Endothelial cell of umbilical vein (primary cell): Measurements from ENCODE around the gene AQP12A. TPM values are rescaled to one million over a fixed set of nuclear protein-coding genes. Genes with fewer than 3 reads are reported as not detected.

ENCODE experiments used
- BruUV-seq: library from RNA; stranded (reverse); fragments of 400-500 nt; replicated peaks from 2 replicates; lab custom pipeline; 2021; lab: Mats Ljungman, UMichigan
- CTCF ChIA-PET: fragments of 300-600, 350-600 bp; sonication (Branson Sonifier 250); formaldehyde crosslinking; loops from one replicate; lab custom pipeline; 2021; ENCODE audit warnings: antibody characterized with exemption, inconsistent platforms; lab: Charles Lee
- POLR2A ChIA-PET: fragments of 300-600, 350-600 bp; sonication (Branson Sonifier 250); formaldehyde crosslinking; loops from one replicate; lab custom pipeline; 2021; ENCODE audit warnings: antibody characterized with exemption, inconsistent platforms; lab: Charles Lee
- DNase-seq: peaks from one replicate; pipeline ENCODE4 v3.0.0-alpha.2; 2011; ENCODE audit warnings: low read depth, low spot score
- FAIRE-seq: peaks from 2 replicates; lab custom pipeline; 2011; peaks lifted over from hg19 to GRCh38; lab: Jason Lieb, UNC
- H2AFZ ChIP-seq: 2 replicates; pipeline ENCODE4 v1.6.0; 2012; ENCODE audit warnings: low read depth, low read length, control low read depth, inconsistent platforms
- H3K27ac ChIP-seq: 2 replicates; pipeline ENCODE4 v1.5.1; 2011; ENCODE audit warnings: low read depth, mild to moderate bottlenecking, control low read depth, low read length, moderate library complexity; ENCODE audit not compliant: insufficient read depth
- H3K27me3 ChIP-seq, 2 experiments: 2 replicates each; pipeline versions ENCODE4 v1.6.0 to v1.6.1; 2011; ENCODE audit warnings: low read length in 2 of 2, mixed read lengths in 1 of 2; ENCODE audit not compliant: control insufficient read depth in 2 of 2, insufficient read depth in 2 of 2
- H3K36me3 ChIP-seq, 2 experiments: 2 replicates in 1 of 2; 3 replicates in 1 of 2; pipeline ENCODE4 v1.5.1; 2011; ENCODE audit warnings: low read length in 2 of 2, mild to moderate bottlenecking in 1 of 2, moderate library complexity in 1 of 2; ENCODE audit not compliant: control insufficient read depth in 2 of 2, insufficient read depth in 2 of 2; ENCODE audit errors: extremely low read depth in 1 of 2
- H3K4me1 ChIP-seq: 3 replicates; pipeline ENCODE4 v1.5.1; 2011; ENCODE audit warnings: mild to moderate bottlenecking, low read length; ENCODE audit not compliant: control insufficient read depth, insufficient read depth; ENCODE audit errors: extremely low read depth
- H3K4me2 ChIP-seq: 2 replicates; pipeline ENCODE4 v1.6.1; 2011; ENCODE audit warnings: low read length, control low read depth, mixed read lengths; ENCODE audit not compliant: insufficient read depth
- H3K4me3 ChIP-seq, 3 experiments: fragments of 200-600 bp in 1 of 3; sonication (generic), shearing (Covaris generic) in 1 of 3; replicated peaks in 1 of 3; 2 replicates each; pipeline ENCODE4 v1.5.1; 2011 to 2016; ENCODE audit warnings: control low read depth in 3 of 3, low read length in 3 of 3, mild to moderate bottlenecking in 2 of 3, inconsistent platforms in 1 of 3, low read depth in 1 of 3, moderate library complexity in 1 of 3; ENCODE audit not compliant: insufficient read depth in 1 of 3
- H3K79me2 ChIP-seq: 2 replicates; pipeline ENCODE4 v1.6.0; 2012; ENCODE audit warnings: low read length, inconsistent platforms; ENCODE audit not compliant: control insufficient read depth, insufficient read depth
- H3K9ac ChIP-seq: replicated peaks from 2 replicates; pipeline ENCODE3; 2011; ENCODE audit warnings: low read length, control low read depth; ENCODE audit not compliant: insufficient read depth; ENCODE audit errors: extremely low read depth
- H3K9me1 ChIP-seq: replicated peaks from 3 replicates; pipeline ENCODE4 v1.6.0; 2011; ENCODE audit warnings: mild to moderate bottlenecking, low read length; ENCODE audit not compliant: control insufficient read depth, insufficient read depth; ENCODE audit errors: extremely low read depth
- H3K9me3 ChIP-seq: replicated peaks from 2 replicates; pipeline ENCODE4 v1.5.1; 2012; ENCODE audit warnings: low read length, inconsistent platforms; ENCODE audit not compliant: control insufficient read depth, insufficient read depth
- H4K20me1 ChIP-seq: replicated peaks from 2 replicates; pipeline ENCODE3; 2011; ENCODE audit warnings: mild to moderate bottlenecking, low read length; ENCODE audit not compliant: control insufficient read depth, insufficient read depth; ENCODE audit errors: extremely low read depth
- EZH2 ChIP-seq: IDR thresholded peaks from 2 replicates; pipeline ENCODE4 v1.6.1; 2012; ENCODE audit warnings: borderline replicate concordance, low read depth, mild to moderate bottlenecking, moderate library complexity, low read length, inconsistent platforms; ENCODE audit not compliant: severe bottlenecking
- FOS ChIP-seq: IDR thresholded peaks from 2 replicates; pipeline ENCODE4 v1.6.1; 2011; ENCODE audit warnings: mild to moderate bottlenecking, low read length, moderate library complexity, borderline replicate concordance; ENCODE audit not compliant: insufficient read depth
- GATA2 ChIP-seq: IDR thresholded peaks from 2 replicates; pipeline ENCODE4 v1.7.0; 2011; ENCODE audit warnings: low read depth, mild to moderate bottlenecking, moderate library complexity, mixed read lengths, low read length; ENCODE audit not compliant: insufficient read length, insufficient read depth
- JUN ChIP-seq: IDR thresholded peaks from 2 replicates; pipeline ENCODE4 v1.6.1; 2011; ENCODE audit warnings: borderline replicate concordance, low read depth; ENCODE audit not compliant: insufficient read length, insufficient read depth
- MYC ChIP-seq: IDR thresholded peaks from one replicate; pipeline ENCODE4 v1.6.1; 2011; ENCODE audit warnings: mild to moderate bottlenecking, low read depth, low read length
- POLR2A ChIP-seq: IDR thresholded peaks from 2 replicates; pipeline ENCODE4 v1.6.1; 2012; ENCODE audit warnings: low read depth, mild to moderate bottlenecking, control low read depth, low read length
- POLR2AphosphoS5 ChIP-seq: IDR thresholded peaks from 2 replicates; pipeline ENCODE4 v1.6.1; 2012; ENCODE audit warnings: low read depth, mild to moderate bottlenecking, control low read depth, low read length, moderate library complexity; ENCODE audit not compliant: insufficient read depth
- dilution Hi-C: fragments of 300-500 bp; cut with MboI; formaldehyde crosslinking; loops from one replicate; pipeline ENCODE4 v1.15.0; 2019; ENCODE audit warnings: low sequenced_read_pairs; ENCODE audit not compliant: extremely low pct_ligation_motif_present
- intact Hi-C: fragments of 100-400 bp; cut with micrococcal nuclease; formaldehyde crosslinking; loops from one replicate; pipeline ENCODE4 v1.10.0; 2022
- polyA plus RNA-seq, 4 experiments: library from polyadenylated mRNA; depleted of rRNA in 3 of 4; stranded (reverse) in 3 of 4; unstranded in 1 of 4; fragments of >200 nt; gene quantifications; 2 replicates each; pipeline versions ENCODE4 v1.2.1 to v1.2.3, GENCODE V29; 2011 to 2012; ENCODE audit warnings: missing spikeins in 1 of 4
- total RNA-seq: library from RNA; stranded (reverse); gene quantifications from 2 replicates; pipeline ENCODE4 v1.2.3, GENCODE V29; 2021
- TF ChIP-seq, protein P1 (sequence below): IDR thresholded peaks from 2 replicates; pipeline ENCODE4 v1.6.1; 2011; ENCODE audit not compliant: insufficient read depth, insufficient read length
- TF ChIP-seq, protein P2 (sequence below), 2 donors: IDR thresholded peaks; 1 replicate in 1 of 2; 2 replicates in 1 of 2; pipeline ENCODE4 v1.5.1; 2011; ENCODE audit warnings: low read length in 2 of 2, mild to moderate bottlenecking in 2 of 2, moderate library complexity in 2 of 2, control low read depth in 1 of 2, inconsistent platforms in 1 of 2, low read depth in 1 of 2; ENCODE audit not compliant: insufficient read depth in 1 of 2; ENCODE audit errors: extremely low read depth in 1 of 2

AQP12A gene
- total and polyA plus RNA-seq, 2 donors (not counting 3 experiments of a cell fraction or from before 2014, with no cell fraction given), result not detected

GRCh38 chr2:240702640-240703011 lies 11.0 kb downstream of the AQP12A start:
- Histone ChIP-seq H3K4me1 (no peaks in the 10 kb centered on the region), H3K27me3 (no peaks in the 10 kb centered on the region), H3K9ac (no peak overlapping the region), H3K4me3 (no peak overlapping the region), H3K27ac (no peak overlapping the region), H4K20me1 (no peaks in the 10 kb centered on the region), H3K79me2 (no peaks in the 10 kb centered on the region), H3K9me3 (no peaks in the 10 kb centered on the region), H3K36me3 (no peaks in the 10 kb centered on the region), H3K9me1 (no peaks in the 10 kb centered on the region), H2AFZ (no peak overlapping the region), H3K4me2 (no peak overlapping the region)
- dilution Hi-C loops (no loop called here), intact Hi-C loops (no loop called here)
- TF ChIP-seq GATA2 (no peak), POLR2A (no peak), FOS (no peak), MYC (no peak), JUN (no peak), EZH2 (no peak), POLR2AphosphoS5 (no peak)
- TF ChIP-seq, protein P1, sequence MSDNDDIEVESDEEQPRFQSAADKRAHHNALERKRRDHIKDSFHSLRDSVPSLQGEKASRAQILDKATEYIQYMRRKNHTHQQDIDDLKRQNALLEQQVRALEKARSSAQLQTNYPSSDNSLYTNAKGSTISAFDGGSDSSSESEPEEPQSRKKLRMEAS, result no peak
- TF ChIP-seq, protein P2, sequence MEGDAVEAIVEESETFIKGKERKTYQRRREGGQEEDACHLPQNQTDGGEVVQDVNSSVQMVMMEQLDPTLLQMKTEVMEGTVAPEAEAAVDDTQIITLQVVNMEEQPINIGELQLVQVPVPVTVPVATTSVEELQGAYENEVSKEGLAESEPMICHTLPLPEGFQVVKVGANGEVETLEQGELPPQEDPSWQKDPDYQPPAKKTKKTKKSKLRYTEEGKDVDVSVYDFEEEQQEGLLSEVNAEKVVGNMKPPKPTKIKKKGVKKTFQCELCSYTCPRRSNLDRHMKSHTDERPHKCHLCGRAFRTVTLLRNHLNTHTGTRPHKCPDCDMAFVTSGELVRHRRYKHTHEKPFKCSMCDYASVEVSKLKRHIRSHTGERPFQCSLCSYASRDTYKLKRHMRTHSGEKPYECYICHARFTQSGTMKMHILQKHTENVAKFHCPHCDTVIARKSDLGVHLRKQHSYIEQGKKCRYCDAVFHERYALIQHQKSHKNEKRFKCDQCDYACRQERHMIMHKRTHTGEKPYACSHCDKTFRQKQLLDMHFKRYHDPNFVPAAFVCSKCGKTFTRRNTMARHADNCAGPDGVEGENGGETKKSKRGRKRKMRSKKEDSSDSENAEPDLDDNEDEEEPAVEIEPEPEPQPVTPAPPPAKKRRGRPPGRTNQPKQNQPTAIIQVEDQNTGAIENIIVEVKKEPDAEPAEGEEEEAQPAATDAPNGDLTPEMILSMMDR (IDR thresholded peaks at IDR 0.05; ENCODE audit: extremely low read depth in 1 of 2, insufficient read depth in 1 of 2, low read depth in 1 of 2, low read length in 2 of 2), result no peak
- FAIRE-seq, result no peak
- CTCF ChIA-PET, result interaction anchor here (0.7 to 1.3 kb wide), 2 partner anchors 189 to 1560 kb away, joined by 3 to 5 read pairs; no protein-coding TSS in a partner anchor
- POLR2A ChIA-PET, result no interaction called here
- DNase-seq, result no peak
- BruUV-seq, result no TSS peak
